Endothelial cell of umbilical vein (primary cell): Measurements from ENCODE around the gene CYSLTR2. TPM values are rescaled to one million over a fixed set of nuclear protein-coding genes. Genes with fewer than 3 reads are reported as not detected.

Experiments used
- BruUV-seq: library from RNA; stranded (reverse); fragments of 400-500 nt; replicated peaks from 2 replicates; lab custom pipeline; 2021; lab: Mats Ljungman, UMichigan
- CTCF ChIA-PET: fragments of 300-600, 350-600 bp; sonication (Branson Sonifier 250); formaldehyde crosslinking; loops from one replicate; lab custom pipeline; 2021; ENCODE audit warnings: antibody characterized with exemption, inconsistent platforms; lab: Charles Lee
- POLR2A ChIA-PET: fragments of 300-600, 350-600 bp; sonication (Branson Sonifier 250); formaldehyde crosslinking; loops from one replicate; lab custom pipeline; 2021; ENCODE audit warnings: antibody characterized with exemption, inconsistent platforms; lab: Charles Lee
- DNase-seq: peaks from one replicate; pipeline ENCODE4 v3.0.0-alpha.2; 2011; ENCODE audit warnings: low read depth, low spot score
- FAIRE-seq: peaks from 2 replicates; lab custom pipeline; 2011; peaks lifted over from hg19 to GRCh38; lab: Jason Lieb, UNC
- H2AFZ ChIP-seq: 2 replicates; pipeline ENCODE4 v1.6.0; 2012; ENCODE audit warnings: low read depth, low read length, control low read depth, inconsistent platforms
- H3K27ac ChIP-seq: 2 replicates; pipeline ENCODE4 v1.5.1; 2011; ENCODE audit warnings: low read depth, mild to moderate bottlenecking, control low read depth, low read length, moderate library complexity; ENCODE audit not compliant: insufficient read depth
- H3K27me3 ChIP-seq, 2 experiments: 2 replicates each; pipeline versions ENCODE4 v1.6.0 to v1.6.1; 2011; ENCODE audit warnings: low read length in 2 of 2, mixed read lengths in 1 of 2; ENCODE audit not compliant: control insufficient read depth in 2 of 2, insufficient read depth in 2 of 2
- H3K36me3 ChIP-seq, 2 experiments: 2 replicates in 1 of 2; 3 replicates in 1 of 2; pipeline ENCODE4 v1.5.1; 2011; ENCODE audit warnings: low read length in 2 of 2, mild to moderate bottlenecking in 1 of 2, moderate library complexity in 1 of 2; ENCODE audit not compliant: control insufficient read depth in 2 of 2, insufficient read depth in 2 of 2; ENCODE audit errors: extremely low read depth in 1 of 2
- H3K4me1 ChIP-seq: 3 replicates; pipeline ENCODE4 v1.5.1; 2011; ENCODE audit warnings: mild to moderate bottlenecking, low read length; ENCODE audit not compliant: control insufficient read depth, insufficient read depth; ENCODE audit errors: extremely low read depth
- H3K4me2 ChIP-seq: 2 replicates; pipeline ENCODE4 v1.6.1; 2011; ENCODE audit warnings: low read length, control low read depth, mixed read lengths; ENCODE audit not compliant: insufficient read depth
- H3K4me3 ChIP-seq, 3 experiments: fragments of 200-600 bp in 1 of 3; sonication (generic), shearing (Covaris generic) in 1 of 3; replicated peaks in 1 of 3; 2 replicates each; pipeline ENCODE4 v1.5.1; 2011 to 2016; ENCODE audit warnings: control low read depth in 3 of 3, low read length in 3 of 3, mild to moderate bottlenecking in 2 of 3, inconsistent platforms in 1 of 3, low read depth in 1 of 3, moderate library complexity in 1 of 3; ENCODE audit not compliant: insufficient read depth in 1 of 3
- H3K79me2 ChIP-seq: 2 replicates; pipeline ENCODE4 v1.6.0; 2012; ENCODE audit warnings: low read length, inconsistent platforms; ENCODE audit not compliant: control insufficient read depth, insufficient read depth
- H3K9ac ChIP-seq: replicated peaks from 2 replicates; pipeline ENCODE3; 2011; ENCODE audit warnings: low read length, control low read depth; ENCODE audit not compliant: insufficient read depth; ENCODE audit errors: extremely low read depth
- H3K9me1 ChIP-seq: replicated peaks from 3 replicates; pipeline ENCODE4 v1.6.0; 2011; ENCODE audit warnings: mild to moderate bottlenecking, low read length; ENCODE audit not compliant: control insufficient read depth, insufficient read depth; ENCODE audit errors: extremely low read depth
- H3K9me3 ChIP-seq: replicated peaks from 2 replicates; pipeline ENCODE4 v1.5.1; 2012; ENCODE audit warnings: low read length, inconsistent platforms; ENCODE audit not compliant: control insufficient read depth, insufficient read depth
- H4K20me1 ChIP-seq: replicated peaks from 2 replicates; pipeline ENCODE3; 2011; ENCODE audit warnings: mild to moderate bottlenecking, low read length; ENCODE audit not compliant: control insufficient read depth, insufficient read depth; ENCODE audit errors: extremely low read depth
- CTCF ChIP-seq, 2 donors: IDR thresholded peaks; 1 replicate in 1 of 2; 2 replicates in 1 of 2; pipeline ENCODE4 v1.5.1; 2011; ENCODE audit warnings: low read length in 2 of 2, mild to moderate bottlenecking in 2 of 2, moderate library complexity in 2 of 2, control low read depth in 1 of 2, inconsistent platforms in 1 of 2, low read depth in 1 of 2; ENCODE audit not compliant: insufficient read depth in 1 of 2; ENCODE audit errors: extremely low read depth in 1 of 2
- EZH2 ChIP-seq: IDR thresholded peaks from 2 replicates; pipeline ENCODE4 v1.6.1; 2012; ENCODE audit warnings: borderline replicate concordance, low read depth, mild to moderate bottlenecking, moderate library complexity, low read length, inconsistent platforms; ENCODE audit not compliant: severe bottlenecking
- FOS ChIP-seq: IDR thresholded peaks from 2 replicates; pipeline ENCODE4 v1.6.1; 2011; ENCODE audit warnings: mild to moderate bottlenecking, low read length, moderate library complexity, borderline replicate concordance; ENCODE audit not compliant: insufficient read depth
- GATA2 ChIP-seq: IDR thresholded peaks from 2 replicates; pipeline ENCODE4 v1.7.0; 2011; ENCODE audit warnings: low read depth, mild to moderate bottlenecking, moderate library complexity, mixed read lengths, low read length; ENCODE audit not compliant: insufficient read length, insufficient read depth
- JUN ChIP-seq: IDR thresholded peaks from 2 replicates; pipeline ENCODE4 v1.6.1; 2011; ENCODE audit warnings: borderline replicate concordance, low read depth; ENCODE audit not compliant: insufficient read length, insufficient read depth
- MAX ChIP-seq: IDR thresholded peaks from 2 replicates; pipeline ENCODE4 v1.6.1; 2011; ENCODE audit not compliant: insufficient read depth, insufficient read length
- MYC ChIP-seq: IDR thresholded peaks from one replicate; pipeline ENCODE4 v1.6.1; 2011; ENCODE audit warnings: mild to moderate bottlenecking, low read depth, low read length
- POLR2A ChIP-seq: IDR thresholded peaks from 2 replicates; pipeline ENCODE4 v1.6.1; 2012; ENCODE audit warnings: low read depth, mild to moderate bottlenecking, control low read depth, low read length
- POLR2AphosphoS5 ChIP-seq: IDR thresholded peaks from 2 replicates; pipeline ENCODE4 v1.6.1; 2012; ENCODE audit warnings: low read depth, mild to moderate bottlenecking, control low read depth, low read length, moderate library complexity; ENCODE audit not compliant: insufficient read depth
- dilution Hi-C: fragments of 300-500 bp; cut with MboI; formaldehyde crosslinking; loops from one replicate; pipeline ENCODE4 v1.15.0; 2019; ENCODE audit warnings: low sequenced_read_pairs; ENCODE audit not compliant: extremely low pct_ligation_motif_present
- intact Hi-C: fragments of 100-400 bp; cut with micrococcal nuclease; formaldehyde crosslinking; loops from one replicate; pipeline ENCODE4 v1.10.0; 2022
- polyA plus RNA-seq, 4 experiments: library from polyadenylated mRNA; depleted of rRNA in 3 of 4; stranded (reverse) in 3 of 4; unstranded in 1 of 4; fragments of >200 nt; gene quantifications; 2 replicates each; pipeline versions ENCODE4 v1.2.1 to v1.2.3, GENCODE V29; 2011 to 2012; ENCODE audit warnings: missing spikeins in 1 of 4
- total RNA-seq: library from RNA; stranded (reverse); gene quantifications from 2 replicates; pipeline ENCODE4 v1.2.3, GENCODE V29; 2021

The CYSLTR2 gene
- total and polyA plus RNA-seq, 2 donors (not counting 3 experiments of a cell fraction or from before 2014, with no cell fraction given) = 0.10 to 0.31 TPM

DNA sequence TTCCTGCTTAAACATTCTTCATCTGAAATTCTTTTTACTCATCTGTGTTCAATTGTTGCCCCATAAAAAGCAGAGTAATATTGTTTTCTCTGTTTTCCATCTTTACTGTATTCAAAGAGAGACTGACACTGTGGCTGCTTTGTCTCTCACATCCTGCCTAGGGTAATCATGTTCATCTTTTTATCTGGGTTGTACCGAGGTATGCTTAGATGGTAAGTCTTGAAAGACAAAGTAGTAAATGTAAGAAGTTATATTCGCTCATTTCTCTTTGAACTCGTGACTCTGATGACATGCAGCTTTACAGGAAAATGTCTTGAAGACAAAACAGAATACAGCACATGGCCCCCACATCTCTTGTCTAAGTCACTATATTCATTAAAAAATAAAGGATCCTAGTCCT is 20.0 kb upstream of the CYSLTR2 start:
- H3K9me1 ChIP-seq = no peaks in the 10 kb centered on the region
- DNase-seq (no peak), FAIRE-seq (no peak)
- no peaks in the 10 kb centered on the region for H3K4me1 ChIP-seq
- no peak overlapping the region for H3K4me2 ChIP-seq
- no TSS peak for BruUV-seq
- no peak overlapping the region for H3K4me3 ChIP-seq
- CTCF ChIA-PET = interaction anchor here (1.6 kb wide), 1 partner anchor 11 kb away, joined by 3 read pairs; no protein-coding TSS in a partner anchor
- H3K9ac ChIP-seq = no peak overlapping the region
- no peaks in the 10 kb centered on the region for H3K9me3 ChIP-seq
- intact Hi-C loops (no loop called here), dilution Hi-C loops (no loop called here)
- no peaks in the 10 kb centered on the region for H3K79me2 ChIP-seq
- H3K36me3 ChIP-seq = no peaks in the 10 kb centered on the region
- H4K20me1 ChIP-seq = no peaks in the 10 kb centered on the region
- H2AFZ ChIP-seq = no peak overlapping the region
- POLR2A ChIA-PET = no interaction called here
- H3K27ac ChIP-seq = no peak overlapping the region
- TF ChIP-seq MYC = no peak
- TF ChIP-seq POLR2A = no peak
- no peak for TF ChIP-seq POLR2AphosphoS5
- TF ChIP-seq JUN = no peak
- no peak for TF ChIP-seq GATA2
- no peak for TF ChIP-seq CTCF (IDR thresholded peaks at IDR 0.05; ENCODE audit: extremely low read depth in 1 of 2, insufficient read depth in 1 of 2, low read depth in 1 of 2, low read length in 2 of 2)
- TF ChIP-seq EZH2 = no peak
- no peak for TF ChIP-seq FOS
- no peak for TF ChIP-seq MAX
- peaks cover 0 to 6% of the 10 kb centered on the region in 2 experiments for H3K27me3 ChIP-seq
